ACC112 (cell line): ENCODE data around the gene RUNX1.
"Not testable (repeated sequence)": the region's sequence is repeated elsewhere in the genome, so short reads cannot be mapped to it uniquely, and the experiment has no call there.

ENCODE experiments used
- H2AFZ ChIP-seq: fragments of 200-600 bp; sonication (generic); one replicate; pipeline ENCODE4 v1.6.0; 2017; ENCODE audit warnings: antibody characterized with exemption, low read length; ENCODE audit not compliant: unreplicated experiment
- H3K27ac ChIP-seq: fragments of 200-600 bp; sonication (generic); 2 replicates; pipeline ENCODE4 v1.5.1; 2014; ENCODE audit warnings: low read depth, mild to moderate bottlenecking, antibody characterized with exemption, low read length, moderate library complexity
- H3K27me3 ChIP-seq: fragments of 200-600 bp; sonication (generic); 2 replicates; pipeline ENCODE4 v1.6.1; 2014; ENCODE audit warnings: mild to moderate bottlenecking, antibody characterized with exemption, low read length, moderate library complexity, mixed read lengths; ENCODE audit not compliant: insufficient read depth
- H3K36me3 ChIP-seq: fragments of 200-600 bp; sonication (generic); 2 replicates; pipeline ENCODE4 v1.6.1; 2016; ENCODE audit warnings: mild to moderate bottlenecking, antibody characterized with exemption, low read length, moderate library complexity, mixed read lengths; ENCODE audit not compliant: insufficient read depth
- H3K4me1 ChIP-seq: fragments of 200-600 bp; sonication (generic); one replicate; pipeline ENCODE4 v1.6.1; 2016; ENCODE audit warnings: low read length, mixed read lengths; ENCODE audit not compliant: insufficient read depth, unreplicated experiment, control insufficient read depth
- H3K4me3 ChIP-seq: fragments of 200-600 bp; sonication (generic); 2 replicates; pipeline ENCODE4 v1.5.1; 2014; ENCODE audit warnings: mild to moderate bottlenecking, low read depth, low read length
- H3K79me2 ChIP-seq: fragments of 200-600 bp; sonication (generic); one replicate; pipeline ENCODE4 v1.6.0; 2016; ENCODE audit warnings: low read length; ENCODE audit not compliant: control insufficient read depth, unreplicated experiment, insufficient read depth

Gene RUNX1

GRCh38 chr21:35005077-35005476 lies 44.0 kb downstream of the RUNX1 start:
- no peaks in the 10 kb centered on the region for H3K27me3 ChIP-seq
- no peaks in the 10 kb centered on the region for H3K36me3 ChIP-seq
- no peaks in the 10 kb centered on the region for H3K79me2 ChIP-seq
- peaks cover 15% of the 10 kb centered on the region for H3K4me1 ChIP-seq
- no peak overlapping the region for H2AFZ ChIP-seq
- no peak overlapping the region for H3K27ac ChIP-seq
- no peak overlapping the region for H3K4me3 ChIP-seq

- Histone ChIP-seq H3K4me1 (peaks cover 15% of the 10 kb centered on the region), H3K27ac (no peak overlapping the region), H3K36me3 (no peaks in the 10 kb centered on the region), H3K27me3 (no peaks in the 10 kb centered on the region), H3K79me2 (no peaks in the 10 kb centered on the region), H3K4me3 (no peak overlapping the region), H2AFZ (no peak overlapping the region)
Observed at GRCh38 chr21:35004314-35004713, 44.8 kb downstream of the RUNX1 start.

- H3K4me3 ChIP-seq: no peak overlapping the region
- H3K27ac ChIP-seq: peak overlapping the region; percentile 57
- no peaks in the 10 kb centered on the region for H3K27me3 ChIP-seq
- H3K4me1 ChIP-seq: peaks cover 18% of the 10 kb centered on the region
- no peak overlapping the region for H2AFZ ChIP-seq
- no peaks in the 10 kb centered on the region for H3K79me2 ChIP-seq
- H3K36me3 ChIP-seq: no peaks in the 10 kb centered on the region
Observed at GRCh38 chr21:35002879-35003722, 46.0 kb downstream of the RUNX1 start.

GRCh38 chr21:34999397-34999941 lies 49.6 kb downstream of the RUNX1 start:
- H3K27ac ChIP-seq: no peak overlapping the region
- H3K27me3 ChIP-seq: no peaks in the 10 kb centered on the region
- no peak overlapping the region for H2AFZ ChIP-seq
- H3K36me3 ChIP-seq: no peaks in the 10 kb centered on the region
- peaks cover 44% of the 10 kb centered on the region for H3K4me1 ChIP-seq
- no peaks in the 10 kb centered on the region for H3K79me2 ChIP-seq
- no peak overlapping the region for H3K4me3 ChIP-seq

- Histone ChIP-seq H3K4me1 (peaks cover 36% of the 10 kb centered on the region), H3K27ac (no peak overlapping the region), H2AFZ (no peak overlapping the region), H3K36me3 (no peaks in the 10 kb centered on the region), H3K27me3 (no peaks in the 10 kb centered on the region), H3K79me2 (no peaks in the 10 kb centered on the region), H3K4me3 (no peak overlapping the region)
Observed at GRCh38 chr21:34998176-34998575, 50.9 kb downstream of the RUNX1 start.

GRCh38 chr21:34997294-34997693 lies 51.8 kb downstream of the RUNX1 start:
- no peaks in the 10 kb centered on the region for H3K36me3 ChIP-seq

GRCh38 chr21:34996304-34997101 lies 52.6 kb downstream of the RUNX1 start:
- H3K27ac ChIP-seq: peak overlapping the region; percentile 82
- H2AFZ ChIP-seq: peak overlapping the region; percentile 81
- no peaks in the 10 kb centered on the region for H3K27me3 ChIP-seq
- no peaks in the 10 kb centered on the region for H3K36me3 ChIP-seq
- H3K4me3 ChIP-seq: peak overlapping the region; percentile 24; the same call in 1 of the 2 replicates
- peaks cover 33% of the 10 kb centered on the region for H3K4me1 ChIP-seq
- no peaks in the 10 kb centered on the region for H3K79me2 ChIP-seq

More at GRCh38 chr21:34997294-34997693, 51.8 kb downstream of the RUNX1 start:
- Histone ChIP-seq H3K4me3 (0 out of 2 replicates have a peak overlapping the region, but pooled peaks have one; percentile 24), H3K27me3 (no peaks in the 10 kb centered on the region), H3K27ac (peak overlapping the region; percentile 82), H2AFZ (peak overlapping the region; percentile 81), H3K79me2 (no peaks in the 10 kb centered on the region), H3K4me1 (peaks cover 33% of the 10 kb centered on the region)

GRCh38 chr21:34995979-34996303 lies 53.2 kb downstream of the RUNX1 start:
- no peaks in the 10 kb centered on the region for H3K79me2 ChIP-seq
- H3K4me1 ChIP-seq: peaks cover 33% of the 10 kb centered on the region
- H3K27me3 ChIP-seq: no peaks in the 10 kb centered on the region
- peak overlapping the region; percentile 82 for H3K27ac ChIP-seq
- H2AFZ ChIP-seq: peak overlapping the region; percentile 81
- H3K4me3 ChIP-seq: no peak overlapping the region; the same call in 1 of the 2 replicates
- H3K36me3 ChIP-seq: no peaks in the 10 kb centered on the region

GRCh38 chr21:34994766-34995631 lies 54.1 kb downstream of the RUNX1 start:
- Histone ChIP-seq H3K4me3 (no peak overlapping the region), H3K4me1 (peaks cover 33% of the 10 kb centered on the region), H3K27ac (no peak overlapping the region), H3K36me3 (no peaks in the 10 kb centered on the region), H2AFZ (no peak overlapping the region), H3K79me2 (no peaks in the 10 kb centered on the region), H3K27me3 (no peaks in the 10 kb centered on the region)

- not testable (repeated sequence) for H3K4me3 ChIP-seq, H3K79me2 ChIP-seq, H2AFZ ChIP-seq, H3K27ac ChIP-seq, H3K27me3 ChIP-seq, H3K36me3 ChIP-seq
- H3K4me1 ChIP-seq: peaks cover 30% of the 10 kb centered on the region
Observed at GRCh38 chr21:34993521-34993921, 55.6 kb downstream of the RUNX1 start.
